GM12878 (cell line): ENCODE data around the gene ARL11. TPM values are rescaled to one million over a fixed set of nuclear protein-coding genes. Genes with fewer than 3 reads are reported as not detected.

Source experiments
- ATF7 ChIP-seq: fragments of 450-650 bp; IDR thresholded peaks from 2 replicates; pipeline ENCODE4 v1.6.1; 2016; ENCODE audit warnings: low read depth, mild to moderate bottlenecking
- BMI1 ChIP-seq: fragments of 450-650 bp; IDR thresholded peaks from 2 replicates; pipeline ENCODE4 v1.6.1; 2016; ENCODE audit warnings: mild to moderate bottlenecking, moderate library complexity, borderline replicate concordance
- CHD4 ChIP-seq: fragments of 200-600 bp; sonication (generic); IDR thresholded peaks from 2 replicates; pipeline ENCODE4 v1.6.1; 2016; ENCODE audit warnings: mild to moderate bottlenecking
- CREB1 ChIP-seq: IDR thresholded peaks from 2 replicates; pipeline ENCODE4 v1.6.1; 2012; ENCODE audit warnings: low read depth, mild to moderate bottlenecking, inconsistent platforms
- CREM ChIP-seq: IDR thresholded peaks from 2 replicates; pipeline ENCODE4 v1.6.1; 2014; ENCODE audit warnings: antibody characterized with exemption, low read depth
- FOS ChIP-seq: IDR thresholded peaks from 3 replicates; pipeline ENCODE4 v1.6.1; 2011; ENCODE audit warnings: borderline replicate concordance; ENCODE audit not compliant: insufficient read length; ENCODE audit errors: extremely low read depth
- HDAC6 ChIP-seq: fragments of 200-600 bp; sonication (generic); IDR thresholded peaks from one replicate; pipeline ENCODE4 v1.8.0; 2017; ENCODE audit warnings: antibody characterized with exemption; ENCODE audit not compliant: unreplicated experiment
- HDGF ChIP-seq: fragments of 450-650 bp; IDR thresholded peaks from 2 replicates; pipeline ENCODE4 v1.6.1; 2016; ENCODE audit warnings: antibody characterized with exemption
- MXI1 ChIP-seq: fragments of 150-350 bp; IDR thresholded peaks from 2 replicates; pipeline ENCODE4 v1.6.1; 2011; ENCODE audit warnings: low read depth, mild to moderate bottlenecking, inconsistent platforms, low read length, improper control_type of control experiment
- MYB ChIP-seq: fragments of 150-350 bp; IDR thresholded peaks from 2 replicates; pipeline ENCODE4 v1.6.1; 2014; ENCODE audit warnings: mild to moderate bottlenecking, low read depth, low read length, borderline replicate concordance
- MYC ChIP-seq: IDR thresholded peaks from 2 replicates; pipeline ENCODE4 v1.6.1; 2011; ENCODE audit warnings: mild to moderate bottlenecking, low read length, moderate library complexity, inconsistent platforms; ENCODE audit not compliant: insufficient read depth, insufficient replicate concordance, insufficient read length, severe bottlenecking
- PAX8 ChIP-seq: fragments of 450-650 bp; IDR thresholded peaks from 2 replicates; pipeline ENCODE4 v1.6.1; 2017; ENCODE audit warnings: mild to moderate bottlenecking, moderate library complexity
- SP1 ChIP-seq: IDR thresholded peaks from one replicate; pipeline ENCODE4 v1.6.1; 2011; ENCODE audit warnings: low read depth, low read length
- SPI1 ChIP-seq: IDR thresholded peaks from 2 replicates; pipeline ENCODE4 v1.6.1; 2011; ENCODE audit warnings: low read depth, mild to moderate bottlenecking, low read length, moderate library complexity, borderline replicate concordance; ENCODE audit not compliant: insufficient read depth
- SREBF1 ChIP-seq: IDR thresholded peaks from 2 replicates; pipeline ENCODE4 v1.6.1; 2012; ENCODE audit warnings: mild to moderate bottlenecking, low read length
- TAF1 ChIP-seq: IDR thresholded peaks from 2 replicates; pipeline ENCODE4 v1.6.1; 2011; ENCODE audit warnings: mild to moderate bottlenecking, low read depth, low read length, borderline replicate concordance
- TCF12 ChIP-seq: IDR thresholded peaks from 2 replicates; pipeline ENCODE4 v1.6.1; 2011; ENCODE audit warnings: low read depth, mild to moderate bottlenecking, low read length
- ZBED1 ChIP-seq: IDR thresholded peaks from 2 replicates; pipeline ENCODE4 v1.6.1; 2016; ENCODE audit warnings: borderline replicate concordance
- polyA plus RNA-seq, 11 experiments: library from polyadenylated mRNA; depleted of rRNA in 4 of 11; unstranded in 6 of 11; stranded (reverse) in 5 of 11; fragments of >200 nt; fragmentation: Nextera tagmentation in 4 of 11; fragmentation: Illumina TruSeq in 1 of 11; extraction: Ambion mirVana in 4 of 11; extraction: Trizol in 1 of 11; gene quantifications; 1 replicate in 1 of 11; 2 replicates in 10 of 11; pipeline versions ENCODE4 v1.2.1 to v1.2.3, GENCODE V29; 2011 to 2016; ENCODE audit warnings: inconsistent platforms in 2 of 11, missing spikeins in 2 of 11, low read depth in 1 of 11
- total RNA-seq, 4 experiments: library from RNA; depleted of rRNA in 3 of 4; stranded (reverse); fragments of >200 nt in 3 of 4; fragmentation: Illumina TruSeq in 1 of 4; extraction: Trizol in 1 of 4; gene quantifications; 2 replicates each; pipeline versions ENCODE4 v1.2.1 to v1.2.3, GENCODE V29; 2013 to 2021
- TF ChIP-seq, protein P1 (sequence below): IDR thresholded peaks from 2 replicates; pipeline ENCODE4 v1.6.1; 2011; ENCODE audit warnings: mild to moderate bottlenecking, low read depth, low read length, moderate library complexity; ENCODE audit not compliant: insufficient replicate concordance

ARL11 gene
- total and polyA plus RNA-seq, 10 of the 15 experiments (the other 5 are each of a cell fraction or from before 2014, with no cell fraction given), result 2.0 to 7.2 (median 4.4) TPM

DNA sequence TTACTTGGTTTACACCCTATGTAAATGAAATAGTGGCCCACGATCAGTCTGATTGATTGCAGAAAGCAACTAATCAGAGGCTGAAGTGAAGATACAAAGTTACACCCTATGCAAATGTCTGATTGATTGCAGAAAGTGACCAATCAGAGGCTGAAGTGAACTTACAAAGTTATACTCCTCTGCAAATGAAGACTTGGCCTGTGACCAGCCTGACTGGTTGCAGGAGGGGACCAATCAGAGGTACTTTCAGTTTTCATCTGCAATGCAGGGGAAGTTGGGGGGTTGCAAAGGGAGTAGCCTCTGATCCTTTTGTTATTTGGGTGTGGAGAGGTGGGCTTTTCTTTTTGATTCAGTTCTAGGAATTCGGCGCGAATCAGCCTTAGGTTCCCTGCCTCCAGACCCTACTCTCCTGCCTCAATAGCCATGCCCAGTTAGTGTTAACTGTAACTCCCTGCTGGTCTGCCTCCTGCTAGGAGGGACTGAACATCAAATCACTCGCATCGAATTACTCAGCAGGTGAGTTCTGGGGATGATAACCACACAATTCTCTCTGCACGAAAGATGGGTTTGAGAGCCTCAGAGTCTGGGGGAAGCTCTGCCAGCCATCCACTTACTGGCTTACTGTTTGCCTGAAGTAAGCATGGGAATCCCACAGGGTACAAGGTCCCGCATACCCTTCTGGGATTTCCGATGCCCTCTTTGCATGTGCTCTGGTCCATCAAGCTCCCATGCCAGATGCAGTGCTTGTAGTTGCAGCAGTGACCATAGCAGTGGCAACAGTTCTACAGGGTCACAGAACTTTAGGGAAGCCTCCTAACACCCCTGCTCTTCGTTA, 7.5 kb downstream of the ARL11 start (continued):
- peak; percentile 48 for TF ChIP-seq SP1
- TF ChIP-seq TCF12, result no peak
- peak; percentile 17 for TF ChIP-seq FOS
- no peak for TF ChIP-seq HDAC6
- TF ChIP-seq CREM, result no peak
- no peak for TF ChIP-seq MYC
- no peak for TF ChIP-seq MYB
- no peak for TF ChIP-seq ATF7
- TF ChIP-seq BMI1, result no peak
- 0 out of 2 replicates have a peak, but pooled peaks have one; percentile 6 for TF ChIP-seq SPI1
- no peak for TF ChIP-seq ZBED1
- TF ChIP-seq, protein P1, sequence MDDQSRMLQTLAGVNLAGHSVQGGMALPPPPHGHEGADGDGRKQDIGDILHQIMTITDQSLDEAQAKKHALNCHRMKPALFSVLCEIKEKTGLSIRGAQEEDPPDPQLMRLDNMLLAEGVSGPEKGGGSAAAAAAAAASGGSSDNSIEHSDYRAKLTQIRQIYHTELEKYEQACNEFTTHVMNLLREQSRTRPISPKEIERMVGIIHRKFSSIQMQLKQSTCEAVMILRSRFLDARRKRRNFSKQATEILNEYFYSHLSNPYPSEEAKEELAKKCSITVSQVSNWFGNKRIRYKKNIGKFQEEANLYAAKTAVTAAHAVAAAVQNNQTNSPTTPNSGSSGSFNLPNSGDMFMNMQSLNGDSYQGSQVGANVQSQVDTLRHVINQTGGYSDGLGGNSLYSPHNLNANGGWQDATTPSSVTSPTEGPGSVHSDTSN, result peak; percentile 87
- no peak for TF ChIP-seq MXI1
- no peak for TF ChIP-seq TAF1
- no peak for TF ChIP-seq SREBF1
- TF ChIP-seq CREB1, result 0 out of 2 replicates have a peak, but pooled peaks have one; percentile 38
- TF ChIP-seq CHD4, result no peak
- TF ChIP-seq HDGF, result no peak
- TF ChIP-seq PAX8, result no peak
- TF ChIP-seq, all 136 proteins: peak for 10
